Right lobe of liver (tissue), 6 donors: Measurements from ENCODE around the gene GNAI2. TPM values are rescaled to one million over a fixed set of nuclear protein-coding genes. Genes with fewer than 3 reads are reported as not detected.
A peak's percentile ranks its signal among the peaks of the same experiment; 100 is the strongest.

ENCODE experiments used
- ATAC-seq, 4 donors: fragments of 200-7000 bp; cut with Tn5 transposase; one replicate each; pipeline ENCODE4 v1.9.1; 2020; ENCODE audit warnings: mild to moderate bottlenecking in 4 of 4, moderate library complexity in 4 of 4
- DNase-seq, 3 donors: peaks; one replicate each; pipeline ENCODE4 v3.0.0-alpha.2; 2020
- H3K27ac ChIP-seq, 3 donors: fragments of 200-600 bp; one replicate each; pipeline ENCODE4 v1.8.0; 2022
- H3K27me3 ChIP-seq, 2 donors: fragments of 200-600 bp; one replicate each; pipeline ENCODE4 v1.8.0; 2022
- H3K36me3 ChIP-seq, 4 donors: fragments of 200-600 bp; sonication (generic) in 1 of 4; one replicate each; pipeline versions ENCODE4 v1.5.1 to v1.8.0; 2017 to 2022; ENCODE audit warnings: control low read depth in 1 of 4
- H3K4me1 ChIP-seq, 4 donors: fragments of 200-600 bp; sonication (generic) in 1 of 4; one replicate each; pipeline versions ENCODE4 v1.5.1 to v1.8.0; 2017 to 2022; ENCODE audit warnings: control low read depth in 1 of 4
- H3K4me3 ChIP-seq, 3 donors: fragments of 200-600 bp; one replicate each; pipeline ENCODE4 v1.8.0; 2022
- H3K9me3 ChIP-seq, 4 donors: fragments of 200-600 bp; sonication (generic) in 1 of 4; one replicate each; pipeline versions ENCODE4 v1.5.1 to v1.8.0; 2017 to 2022; ENCODE audit warnings: control low read depth in 1 of 4
- CTCF ChIP-seq, 4 donors: fragments of 200-600 bp in 3 of 4; fragments of 450-650 bp in 1 of 4; IDR thresholded peaks; one replicate each; pipeline versions ENCODE4 v1.5.1 to v1.8.0; 2016 to 2022; ENCODE audit warnings: antibody characterized with exemption in 4 of 4, mild to moderate bottlenecking in 2 of 4
- POLR2A ChIP-seq: fragments of 450-650 bp; IDR thresholded peaks from one replicate; pipeline ENCODE4 v1.6.1; 2017; ENCODE audit warnings: antibody characterized with exemption, mild to moderate bottlenecking
- WGBS: methylation state at CpG from one replicate; pipeline ENCODE4 v1.1.6; 2018; ENCODE audit warnings: low coverage, low lambda C conversion rate; ENCODE audit not compliant: insufficient coverage; ENCODE audit errors: missing lambda C conversion rate; 5-methylcytosine and 5-hydroxymethylcytosine counted together
- intact Hi-C, 2 donors: fragments of 100-400 bp; cut with DNase I; formaldehyde crosslinking; loops; one replicate each; pipeline versions ENCODE4 v1.11.2 to v1.14.1; 2022
- total RNA-seq, 6 experiments: library from RNA; depleted of rRNA in 2 of 6; stranded (reverse); fragments of >200 nt in 2 of 6; fragmentation: NEBNext Ultra II Directional in 3 of 6; extraction: Animal tissue kit (Norgen Biotek cat#: 25700) in 3 of 6; gene quantifications; one replicate each; pipeline versions ENCODE4 v1.1.0 to v1.2.4, GENCODE V29; 2016 to 2023
- donor health status: DM: no; HTN: yes; CAD: no.
- donor health status: DM: no; HTN: no; CAD: no.
- donor health status: DM: no; HTN: no; CAD: no.
- donor health status: DM: no; HTN: yes; CAD: no.
- donor health status: DM: no; HTN: yes; CAD: no.

The GNAI2 gene
- total RNA-seq, 6 experiments from 2014 or later: 73.3 to 125 (median 98.7) TPM

GRCh38 chr3:50258029-50258680 is 22.2 kb downstream of the GNAI2 start:
- peaks cover 0 to 30% (median 13%) of the 10 kb centered on the region in 4 donors for H3K4me1 ChIP-seq
- intact Hi-C loops: no loop called here
- no peak overlapping the region for H3K4me3 ChIP-seq
- H3K9me3 ChIP-seq: no peaks in the 10 kb centered on the region
- 50% methylated on average over 1 of the region's 17 CpGs for WGBS
- H3K27ac ChIP-seq: no peak overlapping the region
- ATAC-seq (no peak), DNase-seq (no peak)
- no peaks in the 10 kb centered on the region for H3K27me3 ChIP-seq
- TF ChIP-seq CTCF (IDR thresholded peaks at IDR 0.05) (no peak), POLR2A (no peak)
- H3K36me3 ChIP-seq: peaks cover 0 to 26% (median 18%) of the 10 kb centered on the region in 4 donors

GRCh38 chr3:50258979-50259378 is 23.0 kb downstream of the GNAI2 start:
- Histone ChIP-seq H3K27me3 (no peaks in the 10 kb centered on the region), H3K4me3 (no peak overlapping the region), H3K36me3 (peaks cover 0 to 26% (median 18%) of the 10 kb centered on the region in 4 donors), H3K4me1 (peaks cover 0 to 26% (median 10%) of the 10 kb centered on the region in 4 donors), H3K27ac (no peak overlapping the region), H3K9me3 (no peaks in the 10 kb centered on the region)
- WGBS: 68% methylated on average over 9 of the region's 16 CpGs
- TF ChIP-seq CTCF (IDR thresholded peaks at IDR 0.05) (no peak), POLR2A (no peak)
- DNase-seq: no peak
- ATAC-seq: no peak
- intact Hi-C loops: no loop called here

- Histone ChIP-seq H3K4me3 (peak overlapping the region in 2 of 3 donors; percentile 56 to 60), H3K4me1 (peaks cover 0 to 21% (median 6%) of the 10 kb centered on the region in 4 donors), H3K27me3 (no peaks in the 10 kb centered on the region), H3K9me3 (no peaks in the 10 kb centered on the region), H3K36me3 (peaks cover 0 to 26% (median 18%) of the 10 kb centered on the region in 4 donors), H3K27ac (peak overlapping the region in 2 of 3 donors; percentile 95)
- no peak for DNase-seq
- intact Hi-C loops: loop anchor here in 1 of 2 donors (10.0 kb wide), 1 partner anchor 135 kb away; no protein-coding TSS in a partner anchor
- no CpG with 5 or more reads among the region's 18 CpGs for WGBS
- no peak for TF ChIP-seq POLR2A
- TF ChIP-seq CTCF (IDR thresholded peaks at IDR 0.05): no peak
- no peak for ATAC-seq
Measured at GRCh38 chr3:50259432-50260026, 23.5 kb downstream of the GNAI2 start.

GRCh38 chr3:50260027-50260941 is 24.3 kb downstream of the GNAI2 start:
- ATAC-seq: peak; percentile 83 to 96 (median 90)
- Histone ChIP-seq H3K36me3 (peaks cover 0 to 24% (median 18%) of the 10 kb centered on the region in 4 donors), H3K4me3 (peak overlapping the region; percentile 52 to 60 (median 56)), H3K4me1 (peaks cover 0 to 13% (median 2%) of the 10 kb centered on the region in 4 donors), H3K9me3 (no peaks in the 10 kb centered on the region), H3K27ac (peak overlapping the region; percentile 91 to 95 (median 95)), H3K27me3 (no peaks in the 10 kb centered on the region)
- peak; percentile 94 to 96 (median 95) for DNase-seq
- TF ChIP-seq POLR2A: peak; percentile 69
- TF ChIP-seq CTCF (IDR thresholded peaks at IDR 0.05): peak; percentile 97 to 99 (median 98)
- WGBS: no CpG with 5 or more reads among the region's 70 CpGs
- intact Hi-C loops: loop anchor here in 1 of 2 donors (10.0 kb wide), 1 partner anchor 135 kb away; no protein-coding TSS in a partner anchor
